ENCODE data around the gene DNAAF5. TPM values are rescaled to one million over a fixed set of nuclear protein-coding genes. Genes with fewer than 3 reads are reported as not detected.

DNAAF5 gene
- polyA plus RNA-seq, 1 experiment: 27.0 TPM

DNA sequence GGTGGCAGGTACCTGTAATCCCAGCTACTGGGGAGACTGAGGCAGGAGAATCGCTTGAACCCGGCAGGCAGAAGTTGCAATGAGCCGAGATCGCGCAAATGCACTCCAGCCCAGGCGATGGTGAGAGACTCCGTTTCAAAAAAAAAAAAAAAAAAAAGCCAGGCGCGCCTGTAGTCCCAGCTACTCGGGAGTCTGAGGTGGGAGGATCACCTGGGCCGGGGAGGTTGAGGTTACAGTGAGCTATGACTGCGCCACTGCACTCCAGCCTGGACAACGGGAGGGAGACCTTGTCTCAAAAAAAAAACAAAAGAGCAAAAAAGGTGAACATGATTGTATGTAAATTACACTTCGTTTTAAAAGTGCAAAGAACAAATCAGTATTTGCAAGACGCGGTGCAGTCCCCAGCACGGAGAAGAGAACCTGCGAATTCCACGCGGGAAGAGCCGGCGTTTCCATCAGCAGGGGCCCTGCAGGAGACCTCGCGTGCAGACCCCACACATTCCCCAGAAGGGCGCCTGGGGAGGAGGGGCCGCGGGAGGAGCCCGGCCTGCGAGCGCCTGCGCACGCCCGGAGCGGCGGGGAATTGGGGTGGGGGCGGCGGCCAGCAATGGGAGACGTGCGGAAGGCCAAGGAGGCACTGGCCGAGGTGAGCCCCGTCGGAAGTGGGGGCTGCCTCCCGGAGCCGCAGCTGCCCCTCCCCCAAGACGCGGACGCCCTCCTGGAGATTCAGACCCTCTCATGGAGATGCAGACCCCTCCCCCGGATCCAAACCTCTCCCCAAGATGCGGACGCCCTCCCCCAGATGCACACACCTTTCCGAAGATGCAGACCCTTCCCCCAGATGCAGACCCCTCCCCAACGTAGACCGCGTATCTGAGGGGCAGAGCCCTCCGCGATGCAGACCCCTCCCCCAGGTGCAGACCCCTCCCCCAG is 89.1 kb downstream of the DNAAF5 start:
- Histone ChIP-seq H3K4me3 (ENCODE audit: low read depth, low read length) (peak overlapping the region; percentile 59), H3K36me3 (ENCODE audit: control insufficient read depth, insufficient read depth, low read length) (no peaks in the 10 kb centered on the region), H3K27me3 (ENCODE audit: control insufficient read depth, insufficient read depth, low read length) (no peaks in the 10 kb centered on the region)
- ChIA-PET POLR2A (no interaction called here), CTCF (no interaction called here)
- DNase-seq (ENCODE audit: low read depth): no peak
- no peak for TF ChIP-seq CTCF (IDR thresholded peaks at IDR 0.05; ENCODE audit: insufficient read depth, low read depth, low read length)

DNA sequence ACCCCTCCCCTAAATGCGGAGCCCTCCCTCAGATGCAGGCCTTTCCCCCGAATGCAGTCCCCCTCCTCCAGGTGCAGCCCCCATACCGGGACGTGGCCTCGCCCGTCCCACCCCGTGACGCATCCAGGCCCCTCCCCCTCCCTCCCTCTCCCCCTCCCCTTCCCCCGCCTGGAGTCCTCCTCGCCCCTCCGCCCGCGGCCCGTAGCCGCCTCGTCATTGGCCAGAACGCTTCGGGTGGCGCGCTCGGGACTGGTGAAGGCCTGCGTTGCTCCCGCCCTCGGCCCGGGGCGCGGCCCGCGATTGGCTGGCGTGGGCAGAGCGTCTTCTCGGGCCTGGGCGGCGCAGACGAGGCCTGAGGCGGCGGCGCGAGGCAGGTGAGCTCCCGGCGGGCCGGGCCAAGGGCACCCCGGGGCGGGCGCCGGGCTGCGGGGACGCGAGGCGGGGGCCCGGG is 89.8 kb downstream of the DNAAF5 start:
- Histone ChIP-seq H3K27me3 (ENCODE audit: control insufficient read depth, insufficient read depth, low read length) (no peaks in the 10 kb centered on the region), H3K4me3 (ENCODE audit: low read depth, low read length) (peak overlapping the region; percentile 81), H3K36me3 (ENCODE audit: control insufficient read depth, insufficient read depth, low read length) (no peaks in the 10 kb centered on the region)
- POLR2A ChIA-PET: no interaction called here
- peak; percentile 75 for DNase-seq (ENCODE audit: low read depth)
- TF ChIP-seq CTCF (IDR thresholded peaks at IDR 0.05; ENCODE audit: insufficient read depth, low read depth, low read length): no peak
- CTCF ChIA-PET: interaction anchor here (0.7 to 1.2 kb wide), 3 partner anchors 25 to 56 kb away, joined by 3 to 4 read pairs (median 3); no protein-coding TSS in a partner anchor

GRCh38 chr7:816751-817671 is 90.5 kb downstream of the DNAAF5 start:
- ChIA-PET CTCF (interaction anchor here (0.7 to 1.5 kb wide), 5 partner anchors 11 to 56 kb away, joined by 3 to 5 read pairs (median 4); no protein-coding TSS in a partner anchor), POLR2A (no interaction called here)
- H3K27me3 ChIP-seq (ENCODE audit: control insufficient read depth, insufficient read depth, low read length): no peaks in the 10 kb centered on the region
- TF ChIP-seq CTCF (IDR thresholded peaks at IDR 0.05; ENCODE audit: insufficient read depth, low read depth, low read length): no peak
- peak overlapping the region; percentile 81 for H3K4me3 ChIP-seq (ENCODE audit: low read depth, low read length)
- DNase-seq (ENCODE audit: low read depth): no peak
- H3K36me3 ChIP-seq (ENCODE audit: control insufficient read depth, insufficient read depth, low read length): no peaks in the 10 kb centered on the region

- peak; percentile 42; the same call in 1 of the 2 replicates for TF ChIP-seq CTCF (IDR thresholded peaks at IDR 0.05; ENCODE audit: insufficient read depth, low read depth, low read length)
- Histone ChIP-seq H3K36me3 (ENCODE audit: control insufficient read depth, insufficient read depth, low read length) (no peaks in the 10 kb centered on the region; the same call in none of the 2 replicates), H3K27me3 (ENCODE audit: control insufficient read depth, insufficient read depth, low read length) (no peaks in the 10 kb centered on the region), H3K4me3 (ENCODE audit: low read depth, low read length) (no peak overlapping the region; the same call in 1 of the 2 replicates)
- DNase-seq (ENCODE audit: low read depth): no peak
- POLR2A ChIA-PET: no interaction called here
- CTCF ChIA-PET: interaction anchor here (0.9 to 1.5 kb wide), 4 partner anchors 9 to 18 kb away, joined by 3 to 5 read pairs (median 4); no protein-coding TSS in a partner anchor
Measured at GRCh38 chr7:818031-818699, 91.7 kb downstream of the DNAAF5 start.

All from BJ (cell line).